Measurements from ENCODE around the gene MON1A.
"Not testable (repeated sequence)": the region's sequence is repeated elsewhere in the genome, so short reads cannot be mapped to it uniquely, and the experiment has no call there.

The MON1A gene

DNA sequence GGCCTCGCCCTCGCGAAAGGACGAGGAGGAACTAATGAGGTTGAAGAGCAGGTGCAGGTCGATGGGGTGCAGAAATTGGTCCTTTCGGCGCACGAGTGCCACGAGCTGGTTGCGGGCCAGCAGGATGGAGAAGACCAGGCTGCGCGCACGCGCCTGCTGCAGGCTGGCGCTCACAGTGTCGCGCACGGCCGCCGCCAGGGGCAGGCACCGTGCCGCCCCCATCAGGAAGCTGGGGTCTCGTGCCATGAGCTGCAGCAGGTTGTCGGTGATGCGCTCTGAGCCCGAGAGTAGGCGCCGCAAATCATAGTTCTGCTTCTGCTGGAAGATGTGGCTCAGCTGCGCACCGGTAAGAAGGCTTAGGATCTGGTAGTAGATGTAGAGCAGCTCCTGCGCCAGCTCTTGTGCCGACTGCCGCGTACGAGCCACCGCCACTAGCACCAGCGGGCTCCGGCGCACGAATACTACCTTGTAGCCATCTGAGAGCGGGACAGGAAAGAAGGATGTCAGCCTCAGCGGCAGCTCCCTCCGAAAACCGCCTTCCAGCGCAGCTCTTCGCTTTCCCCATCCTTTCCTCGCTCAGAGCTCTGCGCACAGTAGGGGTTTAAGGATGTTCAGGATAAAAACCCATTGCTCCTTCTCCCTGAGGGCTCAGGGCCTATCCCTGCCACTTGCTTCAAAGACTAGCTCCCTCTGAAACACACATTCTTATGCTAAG is 19.0 kb downstream of the MON1A start:
- no peak for TF ChIP-seq EZH2phosphoT487 (conservative IDR thresholded peaks at IDR 0.05; ENCODE audit: low read length)
- TF ChIP-seq, protein P1, sequence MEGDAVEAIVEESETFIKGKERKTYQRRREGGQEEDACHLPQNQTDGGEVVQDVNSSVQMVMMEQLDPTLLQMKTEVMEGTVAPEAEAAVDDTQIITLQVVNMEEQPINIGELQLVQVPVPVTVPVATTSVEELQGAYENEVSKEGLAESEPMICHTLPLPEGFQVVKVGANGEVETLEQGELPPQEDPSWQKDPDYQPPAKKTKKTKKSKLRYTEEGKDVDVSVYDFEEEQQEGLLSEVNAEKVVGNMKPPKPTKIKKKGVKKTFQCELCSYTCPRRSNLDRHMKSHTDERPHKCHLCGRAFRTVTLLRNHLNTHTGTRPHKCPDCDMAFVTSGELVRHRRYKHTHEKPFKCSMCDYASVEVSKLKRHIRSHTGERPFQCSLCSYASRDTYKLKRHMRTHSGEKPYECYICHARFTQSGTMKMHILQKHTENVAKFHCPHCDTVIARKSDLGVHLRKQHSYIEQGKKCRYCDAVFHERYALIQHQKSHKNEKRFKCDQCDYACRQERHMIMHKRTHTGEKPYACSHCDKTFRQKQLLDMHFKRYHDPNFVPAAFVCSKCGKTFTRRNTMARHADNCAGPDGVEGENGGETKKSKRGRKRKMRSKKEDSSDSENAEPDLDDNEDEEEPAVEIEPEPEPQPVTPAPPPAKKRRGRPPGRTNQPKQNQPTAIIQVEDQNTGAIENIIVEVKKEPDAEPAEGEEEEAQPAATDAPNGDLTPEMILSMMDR (IDR thresholded peaks at IDR 0.05; ENCODE audit: insufficient read depth, low read length, poor library complexity, severe bottlenecking) = no peak
- Histone ChIP-seq H2AFZ (ENCODE audit: low read depth, low read length, severe bottlenecking) (no peak overlapping the region), H3K36me3 (ENCODE audit: low read length) (no peaks in the 10 kb centered on the region)

DNA sequence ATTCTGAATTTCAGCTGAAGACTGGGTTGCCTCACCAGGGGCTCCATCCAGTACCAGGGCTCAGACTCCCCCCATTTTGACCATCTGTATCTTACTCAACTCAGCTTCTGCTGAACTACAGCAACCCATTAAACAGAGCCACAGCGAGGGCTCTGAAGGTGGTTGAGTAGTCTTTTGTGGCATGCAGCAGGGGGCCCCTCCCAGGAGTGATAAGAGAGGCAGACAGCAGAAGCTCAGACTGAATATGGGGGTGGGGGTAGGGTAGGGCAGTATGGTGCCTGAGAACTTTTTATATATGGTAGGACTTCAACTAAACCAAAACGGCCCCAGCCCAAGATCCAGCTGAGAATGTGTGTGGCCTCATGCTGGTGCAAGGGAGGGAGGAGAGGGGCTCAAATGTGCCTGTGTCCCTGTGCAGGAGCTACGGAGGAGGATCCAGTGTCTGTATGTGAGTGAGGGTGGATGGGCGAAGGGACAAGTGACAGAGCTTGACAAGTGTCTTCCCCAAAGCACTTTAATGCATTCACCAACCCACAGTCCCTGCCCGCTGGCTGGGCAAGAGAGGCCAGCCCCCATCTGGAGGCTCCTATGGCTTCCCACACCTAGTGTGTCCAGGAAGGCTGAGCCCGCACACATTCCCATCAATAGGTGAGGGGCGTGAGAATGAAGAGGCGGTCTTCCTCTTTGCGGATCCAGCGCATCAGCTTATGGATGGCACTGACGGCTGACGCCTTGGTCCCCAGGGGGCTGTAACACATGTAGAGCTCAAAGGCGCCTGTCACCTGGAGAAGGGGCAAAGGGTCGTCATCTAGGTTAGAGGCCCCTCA is 21.0 kb downstream of the MON1A start:
- H4K20me1 ChIP-seq (ENCODE audit: low read depth, low read length) = no peaks in the 10 kb centered on the region
- no peak overlapping the region for H3K9ac ChIP-seq (ENCODE audit: low read length)
- no peaks in the 10 kb centered on the region for H3K27me3 ChIP-seq (ENCODE audit: low read length)

More for the DNA sequence above, 19.0 kb downstream of the MON1A start:
- H3K4me2 ChIP-seq (ENCODE audit: low read depth, low read length, poor library complexity, severe bottlenecking) = no peak overlapping the region
- no peaks in the 10 kb centered on the region for H3F3A ChIP-seq (ENCODE audit: insufficient read depth)
- no peaks in the 10 kb centered on the region for H3K9me3 ChIP-seq (ENCODE audit: insufficient read depth, low read length)
- no peak overlapping the region for H3K27ac ChIP-seq (ENCODE audit: low read depth, low read length)
- H3K9me2 ChIP-seq (replicated peaks; ENCODE audit: insufficient read depth, low read length) = no peaks in the 10 kb centered on the region
- H3K79me2 ChIP-seq (ENCODE audit: insufficient read depth, low read length) = no peaks in the 10 kb centered on the region
- H3K27me3 ChIP-seq (ENCODE audit: low read length) = no peaks in the 10 kb centered on the region
- no peak overlapping the region for H3K4me3 ChIP-seq (ENCODE audit: insufficient read depth, low read length, poor library complexity, severe bottlenecking)
- no peaks in the 10 kb centered on the region for H4K20me1 ChIP-seq (ENCODE audit: low read depth, low read length)
- H3K9ac ChIP-seq (ENCODE audit: low read length) = no peak overlapping the region

GRCh38 chr3:49906073-49906743 is 23.4 kb downstream of the MON1A start:
- TF ChIP-seq, protein P1 (IDR thresholded peaks at IDR 0.05; ENCODE audit: insufficient read depth, low read length, poor library complexity, severe bottlenecking) = peak; percentile 85
- no peak for TF ChIP-seq EZH2phosphoT487 (conservative IDR thresholded peaks at IDR 0.05; ENCODE audit: low read length)
- no peak overlapping the region for H3K4me3 ChIP-seq (ENCODE audit: insufficient read depth, low read length, poor library complexity, severe bottlenecking)
- no peaks in the 10 kb centered on the region for H3K27me3 ChIP-seq (ENCODE audit: low read length)
- no peak overlapping the region for H3K27ac ChIP-seq (ENCODE audit: low read depth, low read length)
- H4K20me1 ChIP-seq (ENCODE audit: low read depth, low read length) = no peaks in the 10 kb centered on the region
- H3F3A ChIP-seq (ENCODE audit: insufficient read depth) = no peaks in the 10 kb centered on the region
- peak overlapping the region; percentile 12; the same call in 1 of the 2 replicates for H3K9ac ChIP-seq (ENCODE audit: low read length)
- H3K9me2 ChIP-seq (replicated peaks; ENCODE audit: insufficient read depth, low read length) = no peaks in the 10 kb centered on the region
- peak overlapping the region; percentile 29 for H2AFZ ChIP-seq (ENCODE audit: low read depth, low read length, severe bottlenecking)
- no peaks in the 10 kb centered on the region for H3K79me2 ChIP-seq (ENCODE audit: insufficient read depth, low read length)
- no peaks in the 10 kb centered on the region for H3K9me3 ChIP-seq (ENCODE audit: insufficient read depth, low read length)
- H3K36me3 ChIP-seq (ENCODE audit: low read length) = no peaks in the 10 kb centered on the region
- H3K4me2 ChIP-seq (ENCODE audit: low read depth, low read length, poor library complexity, severe bottlenecking) = peak overlapping the region; percentile 70

More for the DNA sequence above, 21.0 kb downstream of the MON1A start:
- H3K4me2 ChIP-seq (ENCODE audit: low read depth, low read length, poor library complexity, severe bottlenecking) = no peak overlapping the region
- H3F3A ChIP-seq (ENCODE audit: insufficient read depth) = no peaks in the 10 kb centered on the region
- no peak for TF ChIP-seq EZH2phosphoT487 (conservative IDR thresholded peaks at IDR 0.05; ENCODE audit: low read length)
- TF ChIP-seq, protein P1 (IDR thresholded peaks at IDR 0.05; ENCODE audit: insufficient read depth, low read length, poor library complexity, severe bottlenecking) = no peak
- no peaks in the 10 kb centered on the region for H3K9me3 ChIP-seq (ENCODE audit: insufficient read depth, low read length)
- no peaks in the 10 kb centered on the region for H3K79me2 ChIP-seq (ENCODE audit: insufficient read depth, low read length)
- no peaks in the 10 kb centered on the region for H3K36me3 ChIP-seq (ENCODE audit: low read length)
- H2AFZ ChIP-seq (ENCODE audit: low read depth, low read length, severe bottlenecking) = no peak overlapping the region
- no peak overlapping the region for H3K4me3 ChIP-seq (ENCODE audit: insufficient read depth, low read length, poor library complexity, severe bottlenecking)
- H3K27ac ChIP-seq (ENCODE audit: low read depth, low read length) = no peak overlapping the region
- H3K9me2 ChIP-seq (replicated peaks; ENCODE audit: insufficient read depth, low read length) = no peaks in the 10 kb centered on the region

- H3K36me3 ChIP-seq (ENCODE audit: low read length); H2AFZ ChIP-seq (ENCODE audit: low read depth, low read length, severe bottlenecking); H3K9me2 ChIP-seq (replicated peaks; ENCODE audit: insufficient read depth, low read length); H3F3A ChIP-seq (ENCODE audit: insufficient read depth); H3K4me3 ChIP-seq (ENCODE audit: insufficient read depth, low read length, poor library complexity, severe bottlenecking); H3K9me3 ChIP-seq (ENCODE audit: insufficient read depth, low read length); H3K27me3 ChIP-seq (ENCODE audit: low read length); H3K79me2 ChIP-seq (ENCODE audit: insufficient read depth, low read length); H3K27ac ChIP-seq (ENCODE audit: low read depth, low read length); H4K20me1 ChIP-seq (ENCODE audit: low read depth, low read length): not testable (repeated sequence)
- Histone ChIP-seq H3K9ac (ENCODE audit: low read length) (peak overlapping the region; percentile 62), H3K4me2 (ENCODE audit: low read depth, low read length, poor library complexity, severe bottlenecking) (peak overlapping the region; percentile 70)
Measured at GRCh38 chr3:49904448-49904847, 25.2 kb downstream of the MON1A start.

Measured in SU-DHL-6 (cell line).